Kidney epithelial cell (primary cell): Measurements from ENCODE around the gene MKLN1. TPM values are rescaled to one million over a fixed set of nuclear protein-coding genes. Genes with fewer than 3 reads are reported as not detected.

Experiments used
- DNase-seq: peaks from one replicate; pipeline ENCODE4 v3.0.0-alpha.2; 2010; ENCODE audit warnings: low read depth
- H3K27me3 ChIP-seq: 2 replicates; pipeline ENCODE4 v1.6.0; 2011; ENCODE audit warnings: low read length; ENCODE audit not compliant: control insufficient read depth, insufficient read depth
- H3K36me3 ChIP-seq: 2 replicates; pipeline ENCODE4 v1.5.1; 2011; ENCODE audit warnings: low read length; ENCODE audit not compliant: control insufficient read depth, insufficient read depth
- H3K4me3 ChIP-seq: 2 replicates; pipeline ENCODE4 v1.5.1; 2011; ENCODE audit warnings: low read depth, mild to moderate bottlenecking, control low read depth, low read length
- total RNA-seq: library from RNA; depleted of rRNA; stranded (reverse); fragments of >200 nt; gene quantifications from 2 replicates; pipeline ENCODE4 v1.2.3, GENCODE V29; 2015
- TF ChIP-seq, protein P1 (sequence below): IDR thresholded peaks from 2 replicates; pipeline ENCODE4 v1.5.1; 2011; ENCODE audit warnings: mild to moderate bottlenecking, moderate library complexity, low read length, control low read depth, inconsistent platforms; ENCODE audit not compliant: insufficient read depth, poor library complexity, severe bottlenecking

MKLN1 gene
- total RNA-seq, 1 donor from 2014 or later, result 18.8 TPM

DNA sequence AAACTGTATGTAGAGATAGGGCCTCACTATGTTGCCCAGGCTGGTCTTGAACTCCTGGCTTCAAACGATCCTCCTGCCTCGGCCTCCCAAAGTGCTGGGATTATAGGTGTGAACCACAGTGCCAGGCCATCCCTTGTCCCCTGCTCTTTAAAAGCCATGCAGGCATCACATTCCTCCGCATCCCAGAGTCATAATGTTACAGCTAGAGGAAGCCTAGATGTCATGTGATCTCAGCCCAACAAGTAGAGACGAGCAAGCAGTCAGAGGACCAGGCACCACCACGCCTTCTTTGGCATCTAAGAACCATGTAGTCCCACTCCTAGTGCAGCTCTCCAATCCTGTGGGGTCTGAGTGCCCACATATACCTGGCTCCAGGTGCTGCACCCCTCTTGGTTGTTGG lies 215.6 kb downstream of the MKLN1 start:
- H3K36me3 ChIP-seq, result no peaks in the 10 kb centered on the region
- H3K27me3 ChIP-seq, result no peaks in the 10 kb centered on the region
- TF ChIP-seq, protein P1, sequence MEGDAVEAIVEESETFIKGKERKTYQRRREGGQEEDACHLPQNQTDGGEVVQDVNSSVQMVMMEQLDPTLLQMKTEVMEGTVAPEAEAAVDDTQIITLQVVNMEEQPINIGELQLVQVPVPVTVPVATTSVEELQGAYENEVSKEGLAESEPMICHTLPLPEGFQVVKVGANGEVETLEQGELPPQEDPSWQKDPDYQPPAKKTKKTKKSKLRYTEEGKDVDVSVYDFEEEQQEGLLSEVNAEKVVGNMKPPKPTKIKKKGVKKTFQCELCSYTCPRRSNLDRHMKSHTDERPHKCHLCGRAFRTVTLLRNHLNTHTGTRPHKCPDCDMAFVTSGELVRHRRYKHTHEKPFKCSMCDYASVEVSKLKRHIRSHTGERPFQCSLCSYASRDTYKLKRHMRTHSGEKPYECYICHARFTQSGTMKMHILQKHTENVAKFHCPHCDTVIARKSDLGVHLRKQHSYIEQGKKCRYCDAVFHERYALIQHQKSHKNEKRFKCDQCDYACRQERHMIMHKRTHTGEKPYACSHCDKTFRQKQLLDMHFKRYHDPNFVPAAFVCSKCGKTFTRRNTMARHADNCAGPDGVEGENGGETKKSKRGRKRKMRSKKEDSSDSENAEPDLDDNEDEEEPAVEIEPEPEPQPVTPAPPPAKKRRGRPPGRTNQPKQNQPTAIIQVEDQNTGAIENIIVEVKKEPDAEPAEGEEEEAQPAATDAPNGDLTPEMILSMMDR, result no peak
- DNase-seq, result no peak
- no peak overlapping the region for H3K4me3 ChIP-seq

DNA sequence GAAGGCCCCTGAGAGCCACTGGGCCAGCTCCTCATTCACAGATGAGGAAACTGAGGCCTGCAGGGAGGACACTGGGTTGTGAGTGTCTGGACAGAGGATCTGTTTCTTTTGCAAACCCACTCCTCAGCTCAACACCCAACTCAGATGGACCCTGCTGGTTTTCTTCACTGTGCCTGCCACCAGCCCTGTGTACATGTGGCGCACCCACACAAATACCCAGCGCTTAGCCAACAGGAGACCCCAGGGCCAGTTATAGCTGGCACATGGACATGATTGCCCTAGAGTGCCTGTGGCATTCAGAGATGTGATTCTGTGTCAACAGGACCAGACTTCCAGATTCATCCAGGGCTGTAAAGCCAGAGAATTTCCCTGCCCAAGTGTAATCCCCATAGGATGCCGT lies 216.3 kb downstream of the MKLN1 start:
- TF ChIP-seq, protein P1, result no peak
- no peaks in the 10 kb centered on the region for H3K27me3 ChIP-seq
- H3K4me3 ChIP-seq, result no peak overlapping the region
- no peak for DNase-seq
- H3K36me3 ChIP-seq, result no peaks in the 10 kb centered on the region

DNA sequence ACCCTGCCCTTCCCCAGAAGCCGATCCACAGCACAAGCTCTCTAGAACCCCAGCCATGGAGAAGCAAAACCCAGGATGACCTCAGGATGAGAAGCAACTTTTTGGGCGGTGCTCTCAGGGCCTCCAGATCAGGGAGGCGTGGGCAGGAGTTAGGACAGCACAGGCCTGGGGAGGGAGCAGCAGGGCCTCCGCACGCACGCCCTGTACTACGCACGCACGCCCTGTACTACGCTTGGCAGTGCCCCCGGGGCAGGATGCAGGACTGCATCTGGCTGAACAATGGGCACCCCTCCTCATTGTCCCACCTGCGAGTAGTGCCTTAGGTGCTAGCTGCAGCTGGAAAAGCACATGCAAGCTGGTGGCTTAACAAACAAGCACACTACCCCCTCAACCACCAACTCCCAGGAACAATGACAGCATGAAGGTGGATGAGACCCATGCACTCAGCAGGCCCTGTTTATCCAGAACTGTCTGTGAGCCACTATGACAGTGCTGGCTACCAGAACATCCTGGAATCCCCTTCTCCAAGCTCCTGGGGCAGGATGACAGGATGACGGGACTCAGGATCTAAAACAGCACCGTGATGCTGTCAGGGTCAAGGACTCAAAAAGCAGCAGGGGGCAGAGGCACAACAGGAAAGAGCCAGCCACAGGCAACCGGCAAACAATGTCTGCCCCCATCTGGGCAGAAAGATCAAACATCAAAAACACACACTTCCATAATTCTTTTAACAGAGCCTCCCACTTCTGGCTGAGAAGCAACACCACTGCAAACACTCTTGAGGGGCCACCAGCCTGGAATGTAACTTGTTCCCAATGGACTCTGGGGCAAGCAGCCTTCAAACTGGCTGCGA lies 217.0 kb downstream of the MKLN1 start:
- TF ChIP-seq, protein P1, result peak; percentile 21
- no peak for DNase-seq
- H3K27me3 ChIP-seq, result no peaks in the 10 kb centered on the region
- H3K4me3 ChIP-seq, result no peak overlapping the region
- H3K36me3 ChIP-seq, result no peaks in the 10 kb centered on the region

DNA sequence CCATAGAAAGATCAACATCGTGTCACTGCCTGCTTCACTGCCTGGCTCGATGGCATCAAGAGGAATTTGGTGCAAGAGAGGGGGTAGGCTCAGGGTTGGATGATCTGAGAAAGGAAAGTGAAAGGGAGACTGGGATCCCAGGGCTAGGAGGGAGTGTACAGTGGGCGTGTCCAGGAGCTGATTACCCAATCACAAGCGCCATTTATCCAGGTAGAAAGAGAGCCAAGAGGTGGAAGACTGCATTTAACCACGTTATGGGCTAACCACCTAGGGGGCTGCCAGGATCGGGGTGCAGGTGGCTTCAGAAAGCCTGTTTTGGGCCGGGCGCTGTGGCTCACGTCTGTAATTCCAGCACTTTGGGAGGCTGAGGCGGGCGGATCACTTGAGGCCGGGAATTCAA lies 218.4 kb downstream of the MKLN1 start:
- TF ChIP-seq, protein P1, result no peak
- DNase-seq, result no peak
- H3K4me3 ChIP-seq, result no peak overlapping the region
- no peaks in the 10 kb centered on the region for H3K27me3 ChIP-seq
- no peaks in the 10 kb centered on the region for H3K36me3 ChIP-seq

Other genes with a start within 250 kb of the MKLN1 start
- 152 and 160 TPM in 2 replicates for gene PODXL, start 228.8 kb downstream of the MKLN1 start, total RNA-seq